HCT116 (cell line): ENCODE results near the gene COPZ1. TPM values are rescaled to one million over a fixed set of nuclear protein-coding genes. Genes with fewer than 3 reads are reported as not detected.

Experiments
- ATAC-seq: fragments of 200-7000 bp; cut with Tn5 transposase; 2 replicates; pipeline ENCODE4 v1.9.1; 2020; ENCODE audit warnings: mild to moderate bottlenecking, moderate library complexity
- BruUV-seq: library from RNA; stranded (reverse); fragments of 400-500 nt; replicated peaks from 2 replicates; lab custom pipeline; 2021; lab: Mats Ljungman, UMichigan
- CTCF ChIA-PET: fragments of 300-600 bp; sonication (Branson Sonifier 250); formaldehyde crosslinking; loops from one replicate; lab custom pipeline; 2021; ENCODE audit warnings: antibody characterized with exemption; lab: Charles Lee
- POLR2A ChIA-PET: fragments of 300-600, 350-600 bp; sonication (Branson Sonifier 250); formaldehyde crosslinking; loops from one replicate; lab custom pipeline; 2021; ENCODE audit warnings: antibody characterized with exemption; lab: Charles Lee
- RAD21 ChIA-PET, 2 experiments: fragments of 300-600 bp; sonication (Branson Sonifier 250); formaldehyde crosslinking; loops; one replicate each; lab custom pipeline; 2023; ENCODE audit warnings: low total read pairs in 2 of 2; ENCODE audit not compliant: uncharacterized antibody in 2 of 2, unreplicated experiment in 2 of 2, low non-redundant PET in 1 of 2; lab: Charles Lee
- DNase-seq: peaks from one replicate; pipeline ENCODE4 v3.0.0-alpha.2; 2010; ENCODE audit warnings: low read depth, low spot score
- H2AFZ ChIP-seq: fragments of 200-600 bp; shearing (Covaris generic), sonication (generic); 2 replicates; pipeline ENCODE4 v1.6.1; 2017; ENCODE audit warnings: low read depth, mixed run types, mixed read lengths, antibody characterized with exemption, low read length; ENCODE audit not compliant: poor library complexity, severe bottlenecking
- H3K27ac ChIP-seq: 2 replicates; pipeline ENCODE4 v1.5.1; 2012; ENCODE audit warnings: low read depth, low read length
- H3K27me3 ChIP-seq: fragments of 200-600 bp; sonication (generic); 2 replicates; pipeline ENCODE4 v1.6.1; 2016; ENCODE audit warnings: mixed run types, low read length, mixed read lengths; ENCODE audit not compliant: insufficient read depth
- H3K36me3 ChIP-seq, 2 experiments: fragments of 200-500 bp in 1 of 2; fragments of 200-600 bp in 1 of 2; sonication (Bioruptor generic) in 1 of 2; sonication (generic) in 1 of 2; 2 replicates each; pipeline versions ENCODE4 v1.5.1 to v1.6.1; 2014 to 2016; ENCODE audit warnings: low read length in 2 of 2, inconsistent platforms in 1 of 2, mixed read lengths in 1 of 2, mixed run types in 1 of 2; ENCODE audit not compliant: insufficient read depth in 2 of 2, control insufficient read depth in 1 of 2
- H3K4me1 ChIP-seq, 2 experiments: fragments of 200-600 bp in 1 of 2; sonication (generic) in 1 of 2; 2 replicates each; pipeline versions ENCODE4 v1.5.1 to v1.6.1; 2012 to 2017; ENCODE audit warnings: low read length in 2 of 2, inconsistent platforms in 1 of 2, mild to moderate bottlenecking in 1 of 2, mixed read lengths in 1 of 2, mixed run types in 1 of 2, moderate library complexity in 1 of 2; ENCODE audit not compliant: insufficient read depth in 2 of 2, control insufficient read depth in 1 of 2
- H3K4me2 ChIP-seq: fragments of 200-600 bp; sonication (generic); 2 replicates; pipeline ENCODE4 v1.6.1; 2017; ENCODE audit warnings: mixed run types, low read length, mixed read lengths
- H3K4me3 ChIP-seq, 2 experiments: fragments of 200-600 bp in 1 of 2; sonication (generic) in 1 of 2; replicated peaks in 1 of 2; 2 replicates each; pipeline ENCODE4 v1.5.1; 2011 to 2016; ENCODE audit warnings: low read length in 2 of 2, control low read depth in 1 of 2, low read depth in 1 of 2, mild to moderate bottlenecking in 1 of 2, mixed read lengths in 1 of 2, mixed run types in 1 of 2
- H3K79me2 ChIP-seq: fragments of 200-600 bp; sonication (generic); 2 replicates; pipeline ENCODE4 v1.6.1; 2017; ENCODE audit warnings: mild to moderate bottlenecking, mixed run types, low read length, moderate library complexity, mixed read lengths; ENCODE audit not compliant: insufficient read depth
- H3K9ac ChIP-seq: fragments of 200-600 bp; sonication (generic); 2 replicates; pipeline ENCODE4 v1.6.1; 2016; ENCODE audit warnings: low read length, mixed read lengths
- H3K9me2 ChIP-seq: fragments of 200-600 bp; sonication (generic), shearing (Covaris generic); 2 replicates; pipeline ENCODE4 v1.6.1; 2017; ENCODE audit warnings: mixed run types, mild to moderate bottlenecking, moderate library complexity; ENCODE audit not compliant: insufficient read depth
- H3K9me3 ChIP-seq, 2 experiments: fragments of 200-500 bp in 1 of 2; fragments of 200-600 bp in 1 of 2; sonication (Bioruptor generic) in 1 of 2; sonication (generic) in 1 of 2; 2 replicates each; pipeline ENCODE4 v1.6.1; 2014 to 2017; ENCODE audit warnings: low read length in 2 of 2, mixed read lengths in 2 of 2, inconsistent platforms in 1 of 2, low read depth in 1 of 2, mild to moderate bottlenecking in 1 of 2, mixed run types in 1 of 2, moderate library complexity in 1 of 2; ENCODE audit not compliant: control insufficient read depth in 1 of 2, insufficient read depth in 1 of 2
- H4K20me1 ChIP-seq: fragments of 200-600 bp; sonication (generic), shearing (Covaris generic); 2 replicates; pipeline ENCODE4 v1.6.1; 2017; ENCODE audit warnings: mixed run types, mild to moderate bottlenecking, moderate library complexity; ENCODE audit not compliant: insufficient read depth
- POLR2AphosphoS5 ChIP-seq: IDR thresholded peaks from 2 replicates; pipeline ENCODE4 v1.6.1; 2011; ENCODE audit warnings: mild to moderate bottlenecking, low read depth, low read length, moderate library complexity
- SRF ChIP-seq: IDR thresholded peaks from 2 replicates; pipeline ENCODE4 v1.6.1; 2012; ENCODE audit warnings: low read depth
- ZNF274 ChIP-seq: fragments of 200-500 bp; sonication (Bioruptor generic); IDR thresholded peaks from 2 replicates; pipeline ENCODE4 v1.6.1; 2014; ENCODE audit warnings: mild to moderate bottlenecking, low read depth, low read length, inconsistent platforms
- intact Hi-C: fragments of 100-400 bp; cut with micrococcal nuclease; formaldehyde crosslinking; loops from 2 replicates; pipeline ENCODE4 v1.10.0; 2022
- total RNA-seq: library from RNA; stranded (reverse); gene quantifications from one replicate; pipeline ENCODE4 v1.2.1, GENCODE V29; 2021; ENCODE audit not compliant: unreplicated experiment

Gene COPZ1
- total RNA-seq, 1 experiment from 2014 or later, result 191 TPM

DNA sequence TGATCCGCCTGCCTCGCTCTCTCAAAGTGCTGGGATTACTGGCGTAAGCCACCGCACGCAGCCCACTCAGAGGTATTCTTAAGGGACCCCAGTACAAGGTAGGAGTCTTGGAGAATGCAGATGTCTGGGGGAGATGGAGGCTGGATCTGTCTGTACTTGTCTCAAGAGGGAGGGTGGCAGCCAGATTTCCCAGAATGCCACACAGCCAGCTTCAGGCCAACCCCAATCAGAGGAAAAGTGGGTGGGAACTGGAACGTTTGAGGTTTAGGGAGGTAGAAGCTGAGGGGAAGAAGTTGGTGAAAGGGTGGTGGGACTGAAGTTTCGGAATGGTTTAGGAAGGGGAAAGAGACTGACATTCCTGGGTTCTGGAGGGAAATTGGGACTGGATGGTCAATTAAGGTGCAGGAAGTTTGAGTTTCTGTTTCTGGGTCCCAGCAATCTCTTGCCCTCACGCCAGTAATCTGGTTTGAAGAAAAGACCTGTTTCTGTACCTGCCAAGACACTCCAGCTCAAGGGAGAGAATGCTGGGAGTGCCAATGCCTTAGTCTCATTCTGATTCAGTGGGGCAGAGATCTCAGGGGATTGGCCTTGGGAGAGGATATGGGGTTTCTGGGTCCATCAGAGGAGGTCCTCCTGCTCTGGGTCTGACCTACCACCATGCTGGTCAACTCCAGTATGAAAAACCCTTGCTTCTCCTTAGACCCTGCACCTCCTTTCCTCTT lies 67.7 kb downstream of the COPZ1 start:
- Histone ChIP-seq H3K4me3 (no peak overlapping the region), H3K27ac (no peak overlapping the region; the same call in 1 of the 2 replicates), H3K27me3 (no peaks in the 10 kb centered on the region), H3K79me2 (no peaks in the 10 kb centered on the region), H3K9me2 (no peaks in the 10 kb centered on the region), H3K9ac (no peak overlapping the region), H3K36me3 (peaks cover 11 to 19% of the 10 kb centered on the region in 2 experiments; a peak in 3 of 4 replicates), H2AFZ (no peak overlapping the region), H3K4me2 (no peak overlapping the region), H3K9me3 (no peaks in the 10 kb centered on the region), H3K4me1 (peaks cover 27 to 45% of the 10 kb centered on the region in 2 experiments), H4K20me1 (no peaks in the 10 kb centered on the region)
- DNase-seq (no peak), ATAC-seq (no peak)
- ChIA-PET POLR2A (no interaction called here), RAD21 (interaction anchor here in 1 of 2 experiments (0.6 kb wide), 1 partner anchor 183 kb away, joined by 4 read pairs; no protein-coding TSS in a partner anchor), CTCF (interaction anchor here (1.2 to 1.7 kb wide), 2 partner anchors 11 to 13 kb away, joined by 5 to 6 read pairs; no protein-coding TSS in a partner anchor)
- intact Hi-C loops, result no loop called here
- TF ChIP-seq SRF, result no peak
- no peak for TF ChIP-seq POLR2AphosphoS5
- BruUV-seq, result no TSS peak

DNA sequence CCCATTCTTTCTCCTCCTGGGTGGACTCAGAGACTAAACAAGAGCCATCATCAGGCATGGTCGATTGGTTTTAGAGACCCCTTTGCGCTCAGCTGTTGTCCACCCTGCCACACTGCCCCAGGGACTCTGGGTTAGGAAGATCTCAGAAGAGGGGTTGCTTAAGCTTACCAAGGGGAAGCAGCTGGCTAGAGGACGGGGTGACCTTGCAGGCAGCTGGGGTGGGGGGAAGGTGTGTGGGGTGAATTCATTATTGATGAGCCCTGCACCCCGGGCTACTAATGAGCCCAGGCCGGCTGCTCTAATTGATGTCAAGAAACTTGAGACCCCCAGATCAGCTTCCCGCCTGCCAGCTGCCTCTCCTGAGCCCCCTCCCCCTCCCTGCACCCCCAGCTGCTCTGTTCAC lies 68.3 kb downstream of the COPZ1 start:
- no peak for TF ChIP-seq ZNF274
- TF ChIP-seq, all 23 proteins: peak for 0
- Histone ChIP-seq H3K4me2 (no peak overlapping the region), H3K9me2 (no peaks in the 10 kb centered on the region), H3K79me2 (no peaks in the 10 kb centered on the region), H3K9ac (no peak overlapping the region), H3K4me1 (peaks cover 21 to 39% of the 10 kb centered on the region in 2 experiments), H4K20me1 (no peaks in the 10 kb centered on the region), H3K9me3 (no peaks in the 10 kb centered on the region), H2AFZ (no peak overlapping the region), H3K36me3 (peaks cover 14 to 22% of the 10 kb centered on the region in 2 experiments; a peak in 3 of 4 replicates), H3K27ac (no peak overlapping the region), H3K4me3 (no peak overlapping the region), H3K27me3 (no peaks in the 10 kb centered on the region)
- DNase-seq (no peak), ATAC-seq (no peak)
- intact Hi-C loops, result no loop called here
- no TSS peak for BruUV-seq
- RAD21 ChIA-PET, result interaction anchor here in 1 of 2 experiments (0.6 kb wide), 1 partner anchor 184 kb away, joined by 4 read pairs; no protein-coding TSS in a partner anchor
- POLR2A ChIA-PET, result no interaction called here
- CTCF ChIA-PET, result interaction anchor here (0.7 to 1.7 kb wide), 5 partner anchors 10 to 46 kb away, joined by 3 to 6 read pairs (median 5); no protein-coding TSS in a partner anchor
